ENCODE measurements around the gene TRAK1. TPM values are rescaled to one million over a fixed set of nuclear protein-coding genes. Genes with fewer than 3 reads are reported as not detected.

Gene TRAK1
- total and polyA plus RNA-seq, 2 of the 4 experiments (the other 2 are of a cell fraction) = 25.6 to 28.1 TPM

GRCh38 chr3:42191443-42191747 is 100.2 kb downstream of the TRAK1 start:
- dilution Hi-C loops (cut with HindIII; ENCODE audit: low sequenced_read_pairs, unreplicated experiment) (no loop called here), intact Hi-C loops (cut with micrococcal nuclease) (loop anchor here (1.0 to 5.0 kb wide), 4 partner anchors 75 to 297 kb away; no protein-coding TSS in a partner anchor), in situ Hi-C loops (cut with MboI; ENCODE audit: low sequenced_read_pairs) (loop anchor here (5.0 kb wide), 2 partner anchors 74 to 299 kb away; no protein-coding TSS in a partner anchor)
- Histone ChIP-seq H3K4me1 (ENCODE audit: control insufficient read depth, insufficient read depth, low read length) (peaks cover 4% of the 10 kb centered on the region), H3K27ac (ENCODE audit: insufficient read depth, low read length) (no peak overlapping the region), H3K36me3 (ENCODE audit: control insufficient read depth, insufficient read depth, low read length) (peaks cover 15% of the 10 kb centered on the region), H4K8ac (ENCODE audit: low read depth in 2 of 2, low read length in 2 of 2) (no peak overlapping the region), H3K56ac (ENCODE audit: extremely low read depth, insufficient read depth, low read length) (no peak overlapping the region), H2AK9ac (replicated peaks; ENCODE audit: low read depth, low read length, poor library complexity) (no peak overlapping the region), H2BK5ac (ENCODE audit: low read depth, low read length, poor library complexity, severe bottlenecking) (no peak overlapping the region), H3K18ac (ENCODE audit: low read depth, low read length) (no peak overlapping the region), H2AFZ (replicated peaks; ENCODE audit: low read length, poor library complexity) (no peak overlapping the region), H2BK15ac (ENCODE audit: low read depth, low read length) (no peak overlapping the region), H2AK5ac (ENCODE audit: low read depth, low read length) (no peak overlapping the region), H3K9me3 (ENCODE audit: control insufficient read depth, insufficient read depth, low read length) (no peaks in the 10 kb centered on the region), H2BK120ac (ENCODE audit: low read depth, low read length) (no peak overlapping the region), H4K20me1 (ENCODE audit: insufficient read depth, low read length) (0 out of 2 replicates have a peak, but pooled peaks cover 4% of the 10 kb centered on the region), H3K23ac (ENCODE audit: low read depth, low read length) (no peak overlapping the region), H3K27me3 (ENCODE audit: control insufficient read depth, insufficient read depth, low read length) (no peaks in the 10 kb centered on the region), H4K5ac (ENCODE audit: low read depth, low read length) (no peak overlapping the region), H3K79me1 (ENCODE audit: low read depth in 1 of 2, low read length in 2 of 2) (peaks cover 0 to 10% of the 10 kb centered on the region in 2 experiments; a peak in 1 of 4 replicates), H3K14ac (replicated peaks; ENCODE audit: low read depth, low read length) (no peak overlapping the region), H2BK20ac (ENCODE audit: low read depth, low read length) (no peak overlapping the region), H3K9ac (ENCODE audit: low read depth, low read length) (no peak overlapping the region), H3K9me1 (ENCODE audit: insufficient read depth, low read length) (peaks cover 3% of the 10 kb centered on the region; the same call in 1 of the 2 replicates), H3K4me2 (ENCODE audit: low read depth, low read length) (no peak overlapping the region), H3K4ac (ENCODE audit: low read depth, low read length) (no peak overlapping the region), H3K4me3 (ENCODE audit: insufficient read depth, low read depth, low read length) (no peak overlapping the region), H4K91ac (ENCODE audit: insufficient read depth, low read depth, low read length) (no peak overlapping the region)
- DNase-seq (no peak), ATAC-seq (ENCODE audit: low read depth) (peak; percentile 14; the same call in 1 of the 2 replicates)
- no CpG with 5 or more reads among the region's 4 CpGs for WGBS, 2 experiments (ENCODE audit: extremely low coverage in 2 of 2, insufficient read length in 1 of 2)
- ChIA-PET CTCF (interaction anchor here (0.6 to 2.8 kb wide), 23 partner anchors 9 to 442 kb away, joined by 3 to 14 read pairs (median 3); no protein-coding TSS in a partner anchor), POLR2A (ENCODE audit: unreplicated experiment) (no interaction called here)
- TF ChIP-seq POLR2A (IDR thresholded peaks at IDR 0.05; ENCODE audit: low read depth, low read length) = no peak
- no peak for TF ChIP-seq FOS (IDR thresholded peaks at IDR 0.05; ENCODE audit: low read depth, low read length)
- no peak for TF ChIP-seq CEBPB (IDR thresholded peaks at IDR 0.05; ENCODE audit: low read depth, low read length)
- BruUV-seq (replicated peaks) = no TSS peak
